GM12874 (cell line): ENCODE measurements around the gene SLC1A5.

Experiments used
- CTCF ChIP-seq: IDR thresholded peaks from 2 replicates; pipeline ENCODE4 v1.5.1; 2011; ENCODE audit warnings: low read depth, mild to moderate bottlenecking, control low read depth, low read length, moderate library complexity; ENCODE audit not compliant: insufficient read depth

Gene SLC1A5

GRCh38 chr19:46741447-46741846 lies 46.9 kb downstream of the SLC1A5 start:
- no peak for TF ChIP-seq CTCF

DNA sequence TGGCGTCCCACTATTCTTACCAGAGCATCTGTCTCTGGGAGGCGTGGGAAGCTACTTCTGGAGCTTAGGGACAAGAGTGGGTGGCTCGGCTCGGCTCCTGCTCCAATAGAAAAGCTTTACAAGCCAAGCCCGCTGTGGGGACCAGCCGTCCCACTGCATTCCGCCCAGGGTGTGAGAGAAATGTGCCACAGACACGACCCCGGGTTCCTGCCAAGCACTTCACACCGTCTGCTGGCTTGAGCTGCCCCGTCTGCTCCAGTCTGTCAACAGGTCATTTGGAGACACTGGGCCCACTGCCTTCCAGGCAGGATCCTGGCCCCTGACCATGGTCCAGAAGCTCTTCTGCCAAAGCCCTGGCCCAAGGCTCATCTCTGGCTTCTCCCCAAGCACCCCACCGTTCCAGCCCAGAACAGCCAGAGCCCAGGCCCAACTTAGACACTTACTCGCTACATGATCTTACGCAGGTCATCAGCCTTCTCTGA lies 49.1 kb downstream of the SLC1A5 start:
- no peak for TF ChIP-seq CTCF

- TF ChIP-seq CTCF, result no peak
Measured at GRCh38 chr19:46737761-46738171, 50.6 kb downstream of the SLC1A5 start.

DNA sequence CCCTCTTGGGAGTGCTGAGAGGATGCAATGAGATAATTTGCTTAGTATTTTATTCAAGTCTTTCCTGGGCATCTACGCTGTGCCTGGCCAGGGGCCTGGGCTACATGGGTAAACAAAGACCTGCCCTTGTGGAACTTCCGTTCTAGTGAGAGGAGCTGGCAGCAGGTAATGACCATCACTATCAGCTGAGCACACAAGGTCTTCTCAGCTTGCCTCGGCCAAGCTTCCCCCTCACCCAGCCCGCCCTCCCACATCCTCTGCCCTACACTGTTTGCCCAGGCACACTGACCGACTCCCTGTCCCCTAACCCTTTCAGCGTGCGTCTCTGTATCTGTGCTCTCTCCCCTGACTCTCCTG lies 51.1 kb downstream of the SLC1A5 start:
- no peak for TF ChIP-seq CTCF

- TF ChIP-seq CTCF, result no peak
Measured at GRCh38 chr19:46736531-46737297, 51.7 kb downstream of the SLC1A5 start.

- TF ChIP-seq CTCF, result no peak
Measured at GRCh38 chr19:46733690-46734292, 54.6 kb downstream of the SLC1A5 start.

DNA sequence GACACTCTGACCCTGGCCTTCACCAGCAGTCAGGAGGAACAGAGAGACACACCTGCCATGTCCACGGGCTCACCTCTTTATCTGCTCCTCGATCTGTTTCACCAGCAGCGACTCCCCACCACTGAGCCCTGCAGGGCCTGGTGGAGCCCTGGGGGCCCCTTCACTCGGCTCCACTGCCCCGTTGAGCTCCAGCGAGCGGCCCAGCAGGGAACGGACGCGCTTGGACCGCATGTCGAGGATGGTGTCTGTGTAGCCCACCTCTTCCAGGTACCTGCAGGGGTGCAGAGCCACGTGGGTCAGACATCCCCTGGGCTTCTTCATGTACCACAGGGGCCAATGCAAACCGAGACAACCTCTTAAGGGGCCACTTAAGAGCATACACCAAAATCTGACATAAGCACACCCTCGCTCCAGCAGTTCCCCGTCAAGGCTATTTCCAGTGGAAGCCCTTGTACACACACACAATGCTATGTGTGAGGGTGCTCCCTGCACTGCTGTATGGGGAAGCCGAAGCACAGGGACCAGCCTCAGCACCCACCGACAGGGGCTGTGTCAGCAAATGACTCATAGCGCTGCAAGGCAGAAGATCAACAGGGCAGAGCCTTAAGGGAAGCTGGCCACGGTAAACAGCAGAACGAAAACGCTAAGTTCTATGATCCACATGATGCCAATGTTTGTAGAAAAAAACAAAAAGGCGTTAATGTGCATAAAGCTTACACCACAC lies 55.3 kb downstream of the SLC1A5 start:
- no peak for TF ChIP-seq CTCF
